CD4-positive, alpha-beta memory T cell (primary cell): ENCODE measurements around the gene UBN1. TPM values are rescaled to one million over a fixed set of nuclear protein-coding genes. Genes with fewer than 3 reads are reported as not detected.

Experiments
- polyA plus RNA-seq, 2 donors: library from polyadenylated mRNA; unstranded; fragments of 300-500 nt; fragmentation: Illumina TruSeq; gene quantifications; one replicate each; pipeline ENCODE4 v1.2.3, GENCODE V29; 2021
- total RNA-seq, 2 experiments: library from RNA; stranded (reverse); gene quantifications; one replicate each; pipeline ENCODE4 v1.2.3, GENCODE V29; 2021

UBN1 gene
- total and polyA plus RNA-seq, 4 experiments from 2014 or later, result 6.0 to 42.7 (median 29.0) TPM

Other genes with a start within 250 kb of the UBN1 start
- gene UBALD1, start 232.6 kb upstream of the UBN1 start, total RNA-seq, result 10 to 100 TPM; 30.1 to 41.0 TPM
- 1 to 10 TPM; 2.4 to 4.8 TPM for gene UBALD1, start 232.6 kb upstream of the UBN1 start, polyA plus RNA-seq
- 10 to 100 TPM; 62.2 to 64.1 TPM for gene MGRN1, start 222.7 kb upstream of the UBN1 start, total RNA-seq
- 1 to 10 TPM; 1.2 to 7.7 TPM for gene MGRN1, start 222.7 kb upstream of the UBN1 start, polyA plus RNA-seq
- 10 to 100 TPM; 52.4 to 53.7 TPM for gene NUDT16L1, start 153.9 kb upstream of the UBN1 start, total RNA-seq
- 100 to 1,000 TPM in 1 of 2 donors, 10 to 100 TPM in 1; 80.1 to 125 TPM for gene NUDT16L1, start 153.9 kb upstream of the UBN1 start, polyA plus RNA-seq
- gene ANKS3, start 113.2 kb upstream of the UBN1 start, total RNA-seq, result 10 to 100 TPM; 28.5 to 33.9 TPM
- 1 to 10 TPM in 1 of 2 donors, under 1 TPM in 1; 0.91 to 5.7 TPM for gene ANKS3, start 113.2 kb upstream of the UBN1 start, polyA plus RNA-seq
- under 1 TPM; 0.12 to 0.64 TPM for gene DNAAF8, start 112.9 kb upstream of the UBN1 start, total RNA-seq
- gene DNAAF8, start 112.9 kb upstream of the UBN1 start, polyA plus RNA-seq, result under 1 TPM in 1 of 2 donors, not detected in 1; 0.11 TPM
- gene ZNF500, start 80.3 kb upstream of the UBN1 start, total RNA-seq, result 10 to 100 TPM; 33.9 to 35.6 TPM
- 10 to 100 TPM in 1 of 2 donors, 1 to 10 TPM in 1; 7.9 to 13.0 TPM for gene ZNF500, start 80.3 kb upstream of the UBN1 start, polyA plus RNA-seq
- not detected for gene SEPTIN12, start 59.1 kb upstream of the UBN1 start, total RNA-seq
- not detected for gene SEPTIN12, start 59.1 kb upstream of the UBN1 start, polyA plus RNA-seq
- gene SMIM22, start 52.1 kb upstream of the UBN1 start, total RNA-seq, result not detected
- gene SMIM22, start 52.1 kb upstream of the UBN1 start, polyA plus RNA-seq, result not detected
- gene ROGDI, start 44.8 kb upstream of the UBN1 start, total RNA-seq, result 1 to 10 TPM; 9.7 to 9.9 TPM
- 10 to 100 TPM in 1 of 2 donors, 1 to 10 TPM in 1; 8.6 to 19.1 TPM for gene ROGDI, start 44.8 kb upstream of the UBN1 start, polyA plus RNA-seq
- gene GLYR1, start 193 bp upstream of the UBN1 start, total RNA-seq, result 100 to 1,000 TPM; 117 to 121 TPM
- 10 to 100 TPM; 22.8 to 44.6 TPM for gene GLYR1, start 193 bp upstream of the UBN1 start, polyA plus RNA-seq
- not detected for gene PPL, start 89.7 kb downstream of the UBN1 start, total RNA-seq
- under 1 TPM in 1 of 2 donors, not detected in 1; 0.39 TPM for gene PPL, start 89.7 kb downstream of the UBN1 start, polyA plus RNA-seq
- gene SEC14L5, start 110.8 kb downstream of the UBN1 start, total RNA-seq, result not detected
- gene SEC14L5, start 110.8 kb downstream of the UBN1 start, polyA plus RNA-seq, result not detected
- gene NAGPA, start 186.5 kb downstream of the UBN1 start, total RNA-seq, result 10 to 100 TPM; 30.7 to 33.2 TPM
- 10 to 100 TPM; 32.2 to 36.8 TPM for gene NAGPA, start 186.5 kb downstream of the UBN1 start, polyA plus RNA-seq
- not detected for gene C16orf89, start 218.5 kb downstream of the UBN1 start, total RNA-seq
- not detected for gene C16orf89, start 218.5 kb downstream of the UBN1 start, polyA plus RNA-seq
- gene ALG1, start 224.4 kb downstream of the UBN1 start, total RNA-seq, result 10 to 100 TPM; 23.5 to 28.1 TPM
- gene ALG1, start 224.4 kb downstream of the UBN1 start, polyA plus RNA-seq, result 10 to 100 TPM; 27.3 to 34.0 TPM